ENCODE results near the gene CACYBP. TPM values are rescaled to one million over a fixed set of nuclear protein-coding genes. Genes with fewer than 3 reads are reported as not detected.
A peak's percentile ranks its signal among the peaks of the same experiment; 100 is the strongest.

The CACYBP gene
- total and polyA plus RNA-seq, 2 of the 13 experiments (the other 11 are each of a cell fraction or from before 2014, with no cell fraction given) = 18.4 to 183 TPM

DNA sequence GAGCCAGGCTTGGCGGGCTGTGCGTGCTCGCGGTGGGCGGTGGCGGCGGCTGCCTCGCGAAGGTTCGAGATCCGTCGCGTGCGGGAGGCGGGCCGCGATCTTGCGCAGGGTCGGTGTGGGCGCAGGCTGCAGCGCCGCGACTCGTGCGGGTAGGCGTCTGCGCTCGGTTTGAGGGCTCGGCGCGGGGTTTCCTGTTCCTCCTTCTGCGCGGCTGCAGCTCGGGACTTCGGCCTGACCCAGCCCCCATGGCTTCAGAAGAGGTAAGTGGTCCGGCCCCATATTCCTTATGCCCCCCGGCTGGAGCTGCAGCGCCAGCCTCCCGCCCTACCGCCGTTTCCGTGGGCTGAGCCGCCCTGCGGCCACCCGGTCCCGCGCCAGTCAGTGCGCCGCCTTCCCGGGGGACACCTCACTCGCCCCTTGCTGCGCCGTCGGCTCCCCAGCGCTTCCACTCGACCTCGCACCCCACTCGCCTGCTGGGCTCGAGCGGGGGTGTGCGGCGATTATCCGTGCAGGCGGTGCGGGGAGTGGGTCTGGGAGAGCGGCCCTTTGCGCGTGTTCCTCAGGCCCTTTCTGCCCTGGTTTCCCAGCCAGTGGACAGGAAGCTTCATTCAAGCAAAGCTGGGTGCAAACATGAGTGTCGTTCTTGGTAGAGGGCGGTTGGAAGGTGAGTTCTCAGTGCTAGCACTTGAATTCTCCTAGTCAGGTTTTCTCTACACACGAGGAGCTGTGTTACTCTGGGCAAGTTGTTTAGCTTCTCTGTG, at the start of gene CACYBP (continued):
- TF ChIP-seq PLSCR1 (CRISPR knock-in tag; IDR thresholded peaks at IDR 0.05; ENCODE audit: borderline replicate concordance) (no peak), FOXM1 (CRISPR knock-in tag; IDR thresholded peaks at IDR 0.05) (peak; percentile 15; the same call in 1 of the 2 replicates), ARHGAP35 (CRISPR knock-in tag; IDR thresholded peaks at IDR 0.05; ENCODE audit: borderline replicate concordance) (peak; percentile 76), KDM3A (CRISPR knock-in tag; IDR thresholded peaks at IDR 0.05; ENCODE audit: low read depth) (0 out of 2 replicates have a peak, but pooled peaks have one; percentile 7), ZNF572 (CRISPR knock-in tag; IDR thresholded peaks at IDR 0.05) (peak; percentile 53; the same call in 1 of the 2 replicates), SP1 (IDR thresholded peaks at IDR 0.05) (no peak), SP1 (CRISPR knock-in tag; IDR thresholded peaks at IDR 0.05) (peak; percentile 81), MATR3 (CRISPR knock-in tag; IDR thresholded peaks at IDR 0.05) (no peak), ZSCAN22 (CRISPR knock-in tag; IDR thresholded peaks at IDR 0.05) (peak; percentile 81; the same call in 1 of the 2 replicates), LRRFIP1 (CRISPR knock-in tag; conservative IDR thresholded peaks at IDR 0.05) (no peak), KLF11 (CRISPR knock-in tag; IDR thresholded peaks at IDR 0.05) (no peak), MEF2D (CRISPR knock-in tag; IDR thresholded peaks at IDR 0.05) (0 out of 2 replicates have a peak, but pooled peaks have one; percentile 9), CREB1 (IDR thresholded peaks at IDR 0.05) (no peak), CREB1 (CRISPR knock-in tag; IDR thresholded peaks at IDR 0.05) (no peak), ZNF34 (CRISPR knock-in tag; IDR thresholded peaks at IDR 0.05; ENCODE audit: borderline replicate concordance) (peak; percentile 74; the same call in 1 of the 2 replicates), PRMT3 (CRISPR knock-in tag; IDR thresholded peaks at IDR 0.05; ENCODE audit: borderline replicate concordance, low read depth) (no peak; the same call in none of the 2 replicates)
- TF ChIP-seq, protein P1, sequence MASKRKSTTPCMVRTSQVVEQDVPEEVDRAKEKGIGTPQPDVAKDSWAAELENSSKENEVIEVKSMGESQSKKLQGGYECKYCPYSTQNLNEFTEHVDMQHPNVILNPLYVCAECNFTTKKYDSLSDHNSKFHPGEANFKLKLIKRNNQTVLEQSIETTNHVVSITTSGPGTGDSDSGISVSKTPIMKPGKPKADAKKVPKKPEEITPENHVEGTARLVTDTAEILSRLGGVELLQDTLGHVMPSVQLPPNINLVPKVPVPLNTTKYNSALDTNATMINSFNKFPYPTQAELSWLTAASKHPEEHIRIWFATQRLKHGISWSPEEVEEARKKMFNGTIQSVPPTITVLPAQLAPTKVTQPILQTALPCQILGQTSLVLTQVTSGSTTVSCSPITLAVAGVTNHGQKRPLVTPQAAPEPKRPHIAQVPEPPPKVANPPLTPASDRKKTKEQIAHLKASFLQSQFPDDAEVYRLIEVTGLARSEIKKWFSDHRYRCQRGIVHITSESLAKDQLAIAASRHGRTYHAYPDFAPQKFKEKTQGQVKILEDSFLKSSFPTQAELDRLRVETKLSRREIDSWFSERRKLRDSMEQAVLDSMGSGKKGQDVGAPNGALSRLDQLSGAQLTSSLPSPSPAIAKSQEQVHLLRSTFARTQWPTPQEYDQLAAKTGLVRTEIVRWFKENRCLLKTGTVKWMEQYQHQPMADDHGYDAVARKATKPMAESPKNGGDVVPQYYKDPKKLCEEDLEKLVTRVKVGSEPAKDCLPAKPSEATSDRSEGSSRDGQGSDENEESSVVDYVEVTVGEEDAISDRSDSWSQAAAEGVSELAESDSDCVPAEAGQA (IDR thresholded peaks at IDR 0.05; ENCODE audit: low read depth) = no peak
- TF ChIP-seq, protein P1 (CRISPR knock-in tag; IDR thresholded peaks at IDR 0.05; ENCODE audit: borderline replicate concordance) = peak; percentile 52
- TF ChIP-seq, protein P2, sequence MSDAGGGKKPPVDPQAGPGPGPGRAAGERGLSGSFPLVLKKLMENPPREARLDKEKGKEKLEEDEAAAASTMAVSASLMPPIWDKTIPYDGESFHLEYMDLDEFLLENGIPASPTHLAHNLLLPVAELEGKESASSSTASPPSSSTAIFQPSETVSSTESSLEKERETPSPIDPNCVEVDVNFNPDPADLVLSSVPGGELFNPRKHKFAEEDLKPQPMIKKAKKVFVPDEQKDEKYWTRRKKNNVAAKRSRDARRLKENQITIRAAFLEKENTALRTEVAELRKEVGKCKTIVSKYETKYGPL (CRISPR knock-in tag; IDR thresholded peaks at IDR 0.05) = 0 out of 2 replicates have a peak, but pooled peaks have one; percentile 20
- TF ChIP-seq, protein P3, sequence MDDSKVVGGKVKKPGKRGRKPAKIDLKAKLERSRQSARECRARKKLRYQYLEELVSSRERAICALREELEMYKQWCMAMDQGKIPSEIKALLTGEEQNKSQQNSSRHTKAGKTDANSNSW (CRISPR knock-in tag; IDR thresholded peaks at IDR 0.05; ENCODE audit: borderline replicate concordance) = peak; percentile 60; the same call in 1 of the 2 replicates

All from HepG2 (cell line).